ENCODE results near the gene TRRAP.

The TRRAP gene

GRCh38 chr7:98903246-98903645, 24.9 kb downstream of the TRRAP start:
- no peak for DNase-seq

- no peak for DNase-seq
These were observed 29.2 kb downstream of the TRRAP start for GRCh38 chr7:98907570-98907969.

DNA sequence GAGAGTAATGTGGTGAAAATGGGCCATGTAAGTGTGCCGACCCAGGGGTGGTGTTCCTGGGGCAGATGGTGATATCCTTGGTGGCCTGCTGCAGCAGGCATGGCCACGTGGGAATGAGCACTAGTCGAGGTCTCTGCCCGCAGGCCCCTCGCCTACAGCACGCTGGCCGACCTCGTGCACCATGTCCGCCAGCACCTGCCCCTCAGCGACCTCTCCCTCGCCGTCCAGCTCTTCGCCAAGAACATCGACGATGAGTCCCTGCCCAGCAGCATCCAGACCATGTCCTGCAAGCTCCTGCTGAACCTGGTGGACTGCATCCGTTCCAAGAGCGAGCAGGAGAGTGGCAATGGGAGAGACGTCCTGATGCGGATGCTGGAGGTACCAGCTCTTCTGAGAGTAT, 30.3 kb downstream of the TRRAP start:
- no peak for DNase-seq

DNA sequence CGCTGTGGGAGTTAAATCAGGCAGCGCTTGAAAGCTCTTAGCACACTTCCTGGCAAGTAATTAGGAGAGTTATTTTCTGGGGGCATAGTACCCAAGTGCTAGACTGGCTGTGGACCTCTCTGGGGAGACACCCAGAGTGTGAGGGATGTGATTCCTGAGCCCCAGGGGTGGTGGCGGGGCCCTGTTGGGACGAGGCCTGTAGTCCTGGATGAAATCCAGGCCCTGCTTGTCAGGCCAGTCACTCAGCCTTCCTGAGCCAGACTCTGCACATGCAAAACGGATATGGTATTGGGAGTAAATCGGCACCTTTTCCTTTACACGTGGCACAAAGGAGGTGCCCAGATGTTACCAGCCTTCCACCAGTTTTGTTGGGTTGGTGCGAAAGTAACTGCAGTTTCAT, 31.2 kb downstream of the TRRAP start:
- no peak for DNase-seq

DNA sequence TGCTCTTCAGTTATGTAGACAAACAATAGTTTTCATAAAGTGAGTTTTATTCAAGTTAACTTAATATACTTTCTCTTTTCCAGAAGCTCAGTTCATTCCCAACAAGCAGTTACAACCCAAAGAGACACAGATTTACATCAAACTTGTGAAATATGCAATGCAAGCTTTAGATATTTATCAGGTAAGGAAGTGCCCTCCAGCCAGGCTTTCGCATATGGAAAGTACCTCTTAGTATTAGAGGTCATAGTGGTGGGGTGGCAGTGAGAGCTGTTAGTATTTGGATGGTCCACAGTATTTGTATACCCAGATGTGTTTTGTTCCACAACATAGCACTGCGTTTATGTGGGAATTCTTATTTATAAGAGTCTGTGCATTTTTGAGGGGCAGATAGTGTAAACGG, 32.1 kb downstream of the TRRAP start:
- no peak for DNase-seq

- no peak for DNase-seq
These were observed 33.6 kb downstream of the TRRAP start for GRCh38 chr7:98911916-98912315.

- DNase-seq, result no peak
These were observed 34.7 kb downstream of the TRRAP start for GRCh38 chr7:98913026-98913425.

DNA sequence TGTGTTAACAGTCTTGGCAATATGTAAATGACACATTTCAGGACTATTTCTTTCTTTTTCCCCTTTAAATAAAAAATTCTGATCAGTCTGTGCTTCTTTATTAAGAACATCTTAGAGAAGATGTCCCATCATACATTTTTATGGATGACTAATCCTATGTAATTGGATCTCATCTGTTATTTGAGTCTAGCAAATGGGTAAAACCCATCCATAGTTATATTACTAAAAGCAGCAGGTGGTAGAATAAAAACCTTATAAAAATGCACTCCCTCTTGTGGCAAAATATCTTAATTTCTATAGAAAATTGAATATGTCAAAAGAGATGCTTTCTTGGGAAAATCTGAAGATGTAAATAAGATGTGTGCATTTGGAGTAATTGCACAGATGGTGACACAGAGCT, 35.3 kb downstream of the TRRAP start:
- no peak for DNase-seq

DNA sequence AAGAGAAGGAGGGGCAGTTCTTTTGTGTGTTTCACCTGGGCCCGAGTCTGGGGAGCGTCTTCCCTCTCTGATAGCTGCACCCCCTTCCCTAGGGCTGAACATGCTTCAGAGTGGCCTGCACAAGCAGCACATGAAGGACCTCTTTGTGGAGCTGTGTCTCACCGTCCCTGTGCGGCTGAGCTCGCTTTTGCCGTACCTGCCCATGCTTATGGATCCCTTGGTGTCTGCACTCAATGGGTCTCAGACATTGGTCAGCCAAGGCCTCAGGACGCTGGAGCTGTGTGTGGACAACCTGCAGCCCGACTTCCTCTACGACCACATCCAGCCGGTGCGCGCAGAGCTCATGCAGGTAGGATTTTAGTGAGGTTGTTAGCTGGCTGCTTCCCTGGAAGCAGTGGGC, 39.0 kb downstream of the TRRAP start:
- DNase-seq, result no peak

DNA sequence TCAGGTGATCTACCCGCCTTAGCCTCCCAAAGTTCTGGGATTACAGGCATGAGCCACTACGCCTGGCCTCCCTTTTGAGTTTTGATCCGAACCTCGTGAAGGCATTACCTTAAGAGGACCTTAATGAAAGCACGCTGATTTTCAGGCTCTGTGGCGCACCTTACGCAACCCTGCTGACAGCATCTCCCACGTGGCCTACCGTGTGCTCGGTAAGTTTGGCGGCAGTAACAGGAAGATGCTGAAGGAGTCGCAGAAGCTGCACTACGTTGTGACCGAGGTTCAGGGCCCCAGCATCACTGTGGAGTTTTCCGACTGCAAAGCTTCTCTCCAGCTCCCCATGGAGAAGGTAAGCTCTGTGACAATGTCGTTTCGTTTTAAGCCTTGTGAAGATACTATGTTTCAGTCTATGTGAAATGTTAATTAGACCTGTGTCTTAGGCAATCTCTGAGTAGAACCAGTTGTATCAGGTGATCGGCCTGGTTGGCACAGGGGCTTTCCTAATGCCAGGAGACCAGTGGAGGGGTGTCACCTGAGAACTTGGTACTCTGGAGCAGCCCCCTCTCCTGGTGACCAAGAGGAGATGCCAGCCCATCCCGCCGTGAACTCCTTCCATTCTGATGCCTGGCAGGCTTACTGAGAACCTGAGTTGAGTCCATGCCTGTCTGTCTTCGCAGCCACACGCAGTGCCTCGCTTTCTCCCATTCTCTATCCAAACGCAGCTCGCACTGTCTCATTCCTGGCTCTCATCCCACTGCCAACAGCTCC, 43.5 kb downstream of the TRRAP start:
- DNase-seq, result no peak

- DNase-seq, result no peak
These were observed 44.3 kb downstream of the TRRAP start for GRCh38 chr7:98922392-98923187.

DNA sequence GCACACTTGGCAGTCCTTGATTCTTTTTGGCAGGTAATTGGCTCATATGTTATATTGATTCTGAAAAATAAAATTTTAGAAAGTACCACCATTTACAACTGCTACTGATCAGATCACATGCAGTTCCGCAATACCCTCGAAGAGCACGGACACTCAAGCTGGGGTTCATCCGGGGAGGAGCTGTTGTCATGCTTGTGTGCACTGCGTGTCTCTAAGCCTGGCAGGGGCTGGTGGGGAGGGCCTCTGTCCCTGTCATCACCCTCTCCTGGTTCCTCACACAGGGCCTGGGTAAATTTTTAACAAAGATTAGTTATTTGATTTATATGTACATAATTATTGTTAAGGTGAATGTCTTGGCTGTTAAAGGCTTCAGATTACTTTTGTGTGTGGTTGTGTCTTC, 45.2 kb downstream of the TRRAP start:
- no peak for DNase-seq

- no peak for DNase-seq
These were observed 48.8 kb downstream of the TRRAP start for GRCh38 chr7:98927125-98927524.

GRCh38 chr7:98930464-98930863, 52.1 kb downstream of the TRRAP start:
- DNase-seq, result no peak

- DNase-seq, result no peak
These were observed 52.6 kb downstream of the TRRAP start for GRCh38 chr7:98930921-98931320.

DNA sequence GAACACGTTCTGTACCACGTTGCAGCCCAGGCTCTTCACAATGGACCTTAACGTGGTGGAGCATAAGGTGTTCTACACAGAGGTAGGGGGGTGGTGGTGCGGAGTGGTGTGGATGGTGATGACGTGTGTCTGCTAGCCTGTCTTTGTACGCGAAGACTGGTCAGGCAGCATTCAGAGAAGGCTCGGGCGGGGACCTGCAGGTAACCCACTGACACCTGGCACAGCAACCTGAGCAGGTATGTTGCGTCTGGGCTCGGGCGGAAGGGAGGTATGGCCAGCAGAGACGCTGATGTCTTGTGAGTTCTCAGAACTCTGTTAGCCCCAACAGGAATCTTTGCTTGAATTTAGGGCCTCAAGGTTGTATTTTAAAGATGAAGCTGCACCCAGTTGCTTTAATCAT, 55.0 kb downstream of the TRRAP start:
- no peak for DNase-seq

DNA sequence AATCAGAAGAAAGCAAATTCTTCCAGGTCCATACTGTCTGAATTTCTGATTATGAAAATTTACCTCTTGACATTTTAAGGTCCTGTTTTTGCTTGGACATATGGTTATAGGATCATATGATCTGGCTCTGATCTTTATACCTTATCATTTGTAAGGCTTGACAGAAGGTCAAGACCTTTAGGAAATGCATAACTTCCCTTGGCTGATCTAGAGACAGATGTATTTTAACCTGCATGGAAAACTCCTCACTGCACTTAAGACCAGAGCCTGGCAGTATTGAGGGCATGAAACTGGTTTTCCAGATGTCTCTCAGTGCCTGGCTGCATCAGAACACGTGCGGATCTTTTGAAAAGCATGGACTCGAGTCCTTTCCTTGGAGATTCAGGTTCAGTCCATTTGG, 55.9 kb downstream of the TRRAP start:
- DNase-seq, result no peak

DNA sequence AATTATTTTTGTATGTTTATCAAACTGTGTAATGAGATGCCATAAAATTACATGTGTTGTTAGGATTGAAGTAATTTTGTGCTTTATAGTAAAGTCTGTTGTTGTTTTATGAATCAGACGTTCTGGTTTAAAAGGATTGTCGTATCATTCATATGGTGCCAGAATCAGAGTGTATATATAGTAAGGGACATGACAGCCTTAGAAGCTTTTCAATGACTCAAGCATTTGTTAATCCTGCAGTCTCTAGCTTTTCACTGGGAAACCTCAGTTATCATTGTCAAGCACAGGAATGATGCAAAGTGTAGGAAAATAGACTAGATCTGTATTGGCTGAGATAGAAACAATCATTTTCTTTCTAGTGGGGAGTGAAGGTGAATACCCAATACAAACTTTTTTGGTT, 57.5 kb downstream of the TRRAP start:
- no peak for DNase-seq

GRCh38 chr7:98943336-98943735, 65.0 kb downstream of the TRRAP start:
- no peak for DNase-seq

GRCh38 chr7:98944386-98944785, 66.1 kb downstream of the TRRAP start:
- DNase-seq, result no peak

DNA sequence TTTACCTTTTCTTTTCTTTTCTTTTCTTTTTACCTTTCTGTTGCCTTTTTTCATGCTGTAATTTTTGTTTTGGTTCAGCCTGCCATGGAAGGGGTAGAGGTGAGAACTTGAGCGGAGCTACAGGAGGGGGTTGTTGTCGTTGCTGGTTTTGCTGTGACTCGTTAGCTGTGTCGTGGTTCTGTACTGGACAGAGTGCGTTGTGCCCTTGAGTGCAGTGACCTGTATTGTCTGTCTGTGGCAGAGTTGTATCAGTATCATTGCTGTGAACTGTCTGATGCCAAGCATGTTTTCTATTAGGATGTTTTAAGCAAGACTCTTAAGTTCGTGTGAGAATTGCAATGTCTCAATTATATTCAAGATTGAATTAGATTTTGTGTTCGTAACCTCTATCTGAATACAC, 67.5 kb downstream of the TRRAP start:
- no peak for DNase-seq

GRCh38 chr7:98946389-98946788, 68.1 kb downstream of the TRRAP start:
- DNase-seq, result no peak

GRCh38 chr7:98949336-98950044, 71.2 kb downstream of the TRRAP start:
- no peak for DNase-seq

- DNase-seq, result no peak
These were observed 77.7 kb downstream of the TRRAP start for GRCh38 chr7:98955992-98956391.

Data from stimulated activated CD4-positive, alpha-beta T cell treated with anti-CD3 and anti-CD28 coated beads, Interleukin-2, amount 100 ng/mL, for 48 hours (primary cell).